Daoy (cell line): ENCODE measurements around the gene SCN2A. TPM values are rescaled to one million over a fixed set of nuclear protein-coding genes. Genes with fewer than 3 reads are reported as not detected.

ENCODE experiments used
- DNase-seq: peaks from one replicate; pipeline ENCODE4 v3.0.0-alpha.2; 2015; ENCODE audit warnings: low read depth
- total RNA-seq: library from RNA; depleted of rRNA; stranded (reverse); fragments of >200 nt; shearing (Covaris generic); gene quantifications from 2 replicates; pipeline ENCODE4 v1.2.3, GENCODE V29; 2014; rRNA removed

The SCN2A gene
- total RNA-seq = 0.51 and 0.83 TPM in 2 replicates

DNA sequence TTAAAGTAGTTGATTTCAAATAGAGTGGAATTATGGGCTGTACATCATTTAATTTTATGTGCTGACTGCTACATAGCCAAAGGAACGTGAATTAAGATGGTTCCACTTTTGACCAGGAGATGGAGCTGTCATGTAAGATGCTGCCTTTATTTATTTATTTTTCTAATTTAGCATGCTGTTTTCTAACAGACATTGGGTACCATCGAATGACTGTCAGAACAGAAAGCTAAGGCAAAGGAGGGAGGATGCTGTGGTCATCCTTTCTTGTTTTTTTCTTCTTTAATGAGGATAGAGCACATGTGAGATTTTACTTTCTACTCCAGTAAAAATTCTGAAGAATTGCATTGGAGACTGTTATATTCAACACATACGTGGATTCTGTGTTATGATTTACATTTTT lies at the start of gene SCN2A:
Gene SCN2A, plus strand, starts transcription at position 185 of the 400 bp plus-strand sequence. CDS start 56,410 bp downstream, outside the sequence.
- DNase-seq = peak; percentile 40

DNA sequence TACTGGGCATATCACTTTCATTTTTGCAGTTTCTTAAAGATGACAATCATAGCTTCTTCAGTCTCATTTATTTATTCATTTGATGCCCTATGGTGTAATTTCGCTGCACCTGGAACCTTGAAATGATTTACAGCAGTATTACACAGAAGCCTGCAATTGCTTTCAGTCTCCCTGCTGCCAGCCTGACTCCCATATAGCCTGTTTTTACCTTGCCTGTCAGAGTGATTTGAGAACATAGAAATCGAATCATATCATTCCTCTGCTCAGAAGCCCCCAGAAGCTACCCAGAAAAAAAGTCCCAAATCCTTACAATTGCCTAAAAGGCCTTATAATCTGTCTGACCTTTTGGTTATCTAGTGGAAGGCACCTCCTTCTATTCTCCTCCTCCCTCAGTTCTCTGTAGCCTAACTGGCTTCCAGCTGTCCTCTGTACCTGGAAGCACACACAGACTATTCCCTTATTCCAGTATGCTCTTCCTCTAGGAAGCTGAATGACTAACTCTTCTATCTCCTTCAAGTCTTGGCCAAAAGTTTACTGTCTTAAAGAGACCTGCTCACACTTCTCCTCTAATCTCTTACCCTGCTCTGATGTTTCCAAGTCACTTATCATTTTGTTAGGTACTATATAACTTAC lies 48.0 kb upstream of the SCN2A start:
- no peak for DNase-seq

DNA sequence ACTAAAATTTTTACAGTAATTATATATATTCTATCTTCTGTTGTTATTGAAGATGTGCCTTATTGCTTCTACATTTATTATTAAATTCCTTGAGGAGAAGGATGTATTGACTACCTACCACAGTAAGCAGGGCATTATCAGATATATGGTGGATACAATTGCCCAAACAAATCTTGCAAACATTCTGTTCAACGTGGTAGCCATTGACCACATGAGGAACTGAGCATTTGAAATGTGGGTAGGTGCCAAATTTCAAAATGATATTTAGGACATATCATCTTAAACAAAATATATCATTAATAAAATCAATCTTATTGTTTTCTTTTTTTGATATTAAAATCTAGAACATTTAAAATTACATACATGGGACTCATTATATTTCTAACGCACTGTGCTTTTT lies 46.5 kb upstream of the SCN2A start:
- no peak for DNase-seq

DNA sequence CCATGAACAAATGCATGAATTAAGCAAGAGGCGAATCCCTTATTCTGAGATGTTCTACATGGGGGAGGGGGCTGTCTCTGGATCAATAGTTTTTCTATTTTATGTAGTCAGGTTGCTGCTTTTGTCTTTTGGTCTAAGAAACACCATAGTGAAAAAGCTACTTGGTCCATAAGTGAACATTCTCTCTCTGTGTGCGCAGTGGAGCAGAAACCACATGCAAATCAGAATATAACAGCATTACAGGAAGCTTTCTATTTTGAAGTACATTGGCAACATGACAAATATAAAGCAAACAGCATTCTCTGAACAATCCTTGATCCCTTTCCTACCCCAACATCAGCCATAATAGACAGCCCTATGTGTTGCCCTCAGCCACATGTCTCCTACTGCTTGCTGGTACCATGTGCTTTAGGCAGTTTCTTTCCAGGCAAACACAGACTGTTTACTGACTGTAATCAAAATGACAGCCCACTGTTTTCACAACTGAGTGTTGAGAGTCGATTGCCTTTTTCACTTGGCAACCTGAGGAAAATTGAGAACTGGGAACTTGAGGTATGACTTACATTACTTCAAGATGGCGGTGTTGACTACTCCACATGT lies 45.9 kb upstream of the SCN2A start:
- DNase-seq = no peak

DNA sequence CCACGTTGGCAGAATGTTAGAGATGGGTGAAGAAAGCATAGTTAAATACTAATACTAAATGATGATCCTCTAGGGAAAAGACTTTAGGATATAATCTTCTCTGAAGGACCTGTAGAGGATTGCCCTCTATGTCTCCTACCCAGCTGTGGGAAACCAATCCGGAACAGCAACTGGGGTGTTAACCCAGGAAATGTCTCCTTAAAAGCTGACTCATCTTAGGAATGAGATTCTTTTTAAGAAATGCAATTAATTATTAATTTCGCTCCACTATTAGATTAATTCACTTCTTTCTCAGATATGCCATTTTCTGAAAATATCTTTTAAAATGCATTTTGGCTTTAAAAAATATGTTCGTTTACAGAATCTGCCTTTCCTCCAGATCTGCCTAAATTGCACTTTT lies 42.8 kb upstream of the SCN2A start:
- DNase-seq = no peak

DNA sequence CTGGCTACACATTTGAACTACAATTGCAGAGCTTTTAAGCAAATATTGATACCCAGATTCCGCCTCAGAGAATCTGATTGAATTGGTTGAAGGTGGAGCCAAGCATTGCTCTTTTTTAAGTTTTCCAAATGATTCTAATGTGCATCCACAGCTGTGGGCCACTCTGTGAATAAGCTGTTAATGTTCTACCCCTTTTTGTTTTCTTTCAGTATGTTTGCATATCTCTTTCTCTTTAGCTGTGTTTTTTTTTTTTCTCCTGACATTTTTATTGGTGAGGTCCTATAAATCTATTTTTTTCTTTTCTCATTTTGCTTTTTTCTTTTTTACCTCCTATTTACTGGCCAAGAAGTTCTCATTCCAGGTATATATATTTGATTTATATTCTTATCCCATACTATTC lies 41.9 kb upstream of the SCN2A start:
- DNase-seq = no peak

DNA sequence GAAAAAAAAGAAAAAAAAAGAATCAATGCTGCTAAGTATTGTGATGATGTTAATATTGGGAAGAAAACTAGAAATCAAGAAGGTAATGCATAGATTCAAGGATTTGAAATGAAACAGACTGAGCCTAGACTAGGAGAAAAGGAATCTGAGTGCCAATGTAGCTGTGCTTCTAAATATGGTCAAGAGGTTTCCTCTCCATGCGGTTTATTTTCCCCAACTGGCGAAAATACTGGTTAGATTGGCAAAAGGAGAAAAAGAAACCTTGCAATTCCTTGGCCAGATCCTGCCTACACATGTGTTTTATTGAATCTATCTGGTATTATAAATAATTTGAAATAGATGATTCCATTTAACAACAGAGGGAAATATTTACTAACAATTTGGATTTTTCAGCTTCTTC lies 41.0 kb upstream of the SCN2A start:
- no peak for DNase-seq

DNA sequence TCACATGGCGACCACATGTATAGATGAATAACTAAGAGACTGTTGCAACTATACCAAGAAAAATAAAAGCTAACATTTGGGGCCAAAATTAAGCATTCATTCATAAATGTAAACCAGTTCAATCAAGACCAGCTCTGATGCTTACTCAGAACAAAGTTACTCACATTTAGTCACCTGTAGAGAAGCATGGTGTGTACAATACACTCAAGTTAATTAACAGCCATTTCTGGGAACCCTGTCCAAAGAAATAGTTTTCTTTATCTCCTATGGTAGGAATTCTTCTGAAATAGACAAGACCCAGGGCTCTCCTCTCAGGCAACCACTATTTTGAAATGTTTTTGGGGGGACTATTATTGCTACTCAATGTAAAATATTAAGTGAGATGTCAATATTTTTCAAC lies 37.0 kb upstream of the SCN2A start:
- DNase-seq = no peak

DNA sequence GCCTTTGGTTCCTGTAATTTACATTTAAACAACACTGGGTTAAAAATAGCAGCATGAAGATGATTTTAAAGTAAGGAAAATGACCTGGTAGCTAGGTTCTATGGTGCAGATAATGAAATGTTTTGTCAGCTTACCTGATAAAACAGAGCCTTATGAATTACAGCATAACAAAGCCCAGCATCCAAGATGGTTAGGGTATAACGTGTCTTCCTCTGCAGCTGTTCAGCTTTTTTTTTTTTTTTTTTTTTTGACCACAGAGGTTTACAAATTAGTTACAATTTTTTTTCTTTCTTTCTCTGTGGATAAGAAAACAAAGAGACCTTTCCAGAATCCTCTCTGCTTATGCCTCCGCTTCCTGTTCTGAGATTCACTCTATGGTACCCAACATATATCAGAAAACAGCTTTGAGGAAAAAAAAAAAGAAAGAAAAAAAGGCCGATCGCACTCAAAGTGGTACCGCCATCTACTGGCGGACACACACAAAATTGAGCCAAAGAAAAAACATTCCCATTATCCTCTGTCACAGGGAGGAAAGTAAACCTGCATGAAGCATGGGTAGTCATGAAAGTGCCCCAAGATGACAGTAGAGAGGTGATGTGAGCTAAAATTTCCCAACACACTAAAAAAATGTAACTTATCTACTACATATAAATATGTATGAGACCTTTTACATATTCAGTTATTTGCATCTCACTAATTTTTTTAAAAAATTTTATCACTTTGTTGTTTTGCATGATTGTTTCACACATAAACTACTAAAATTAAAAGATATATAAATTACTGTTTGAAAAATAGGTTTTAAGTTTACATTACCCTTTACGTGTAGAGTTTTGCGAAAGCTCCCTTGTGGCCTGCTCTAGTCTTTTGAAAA lies 35.3 kb upstream of the SCN2A start, which contains the start of gene SCN3A:
Gene SCN3A, minus strand, starts transcription at position 362 of the 871 bp plus-strand sequence. CDS start 27,656 bp downstream, outside the sequence.
- peak; percentile 44 for DNase-seq

DNA sequence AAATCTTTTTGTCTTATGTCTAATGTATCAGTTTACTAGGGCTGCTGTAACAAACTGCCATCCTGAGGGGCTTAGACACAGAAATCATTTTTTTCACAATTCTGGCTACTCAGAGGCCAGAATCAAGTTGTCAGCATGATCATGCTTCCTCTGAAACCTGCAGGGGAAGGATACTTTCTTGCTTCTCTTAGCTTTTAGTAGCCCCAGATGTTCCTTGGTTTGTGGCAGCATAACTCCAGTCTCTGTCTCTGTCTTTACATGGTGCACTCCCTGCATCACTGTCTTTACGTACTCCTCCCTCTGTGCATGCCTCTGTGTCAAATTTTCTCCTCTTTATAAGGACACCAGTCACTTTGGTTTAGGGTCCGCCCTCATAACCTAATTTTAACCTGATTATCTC lies 33.3 kb upstream of the SCN2A start:
- no peak for DNase-seq

DNA sequence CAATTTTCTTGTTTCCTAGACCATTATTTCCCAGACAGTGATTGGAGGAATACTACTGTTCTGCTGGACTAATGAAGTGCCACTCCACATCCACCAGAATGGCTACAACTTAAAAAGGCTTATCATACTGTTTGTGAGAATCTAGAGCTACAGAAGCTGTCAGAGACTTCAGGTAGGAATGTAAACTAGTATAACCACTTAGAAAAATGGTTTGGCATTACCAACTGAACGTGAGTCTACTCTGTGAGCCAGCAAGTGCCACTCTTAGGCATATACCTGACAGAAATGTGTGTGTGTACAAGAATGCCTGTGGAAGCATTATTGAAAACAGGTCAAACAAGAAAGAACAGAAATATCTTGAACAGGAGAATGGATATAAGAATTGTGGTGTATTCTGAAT lies 31.1 kb upstream of the SCN2A start:
- no peak for DNase-seq

DNA sequence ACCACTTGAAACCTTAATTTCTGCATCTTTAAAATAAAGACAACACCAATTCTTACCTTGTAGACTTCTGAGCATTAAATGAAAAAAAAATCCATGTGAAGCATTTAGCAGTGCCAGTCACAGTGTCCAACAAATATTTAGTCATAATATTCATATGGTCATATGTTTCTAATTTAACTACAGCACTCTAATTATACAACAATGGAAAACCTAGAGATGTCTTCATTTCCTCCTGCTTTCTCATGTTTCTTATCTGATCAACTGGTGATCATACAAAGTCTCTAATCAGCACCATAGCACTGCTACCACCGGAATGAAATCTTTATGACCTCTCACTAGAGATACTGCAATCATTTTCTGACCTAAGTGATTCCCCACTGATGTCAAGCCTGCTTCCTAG lies 25.1 kb upstream of the SCN2A start:
- DNase-seq = no peak

DNA sequence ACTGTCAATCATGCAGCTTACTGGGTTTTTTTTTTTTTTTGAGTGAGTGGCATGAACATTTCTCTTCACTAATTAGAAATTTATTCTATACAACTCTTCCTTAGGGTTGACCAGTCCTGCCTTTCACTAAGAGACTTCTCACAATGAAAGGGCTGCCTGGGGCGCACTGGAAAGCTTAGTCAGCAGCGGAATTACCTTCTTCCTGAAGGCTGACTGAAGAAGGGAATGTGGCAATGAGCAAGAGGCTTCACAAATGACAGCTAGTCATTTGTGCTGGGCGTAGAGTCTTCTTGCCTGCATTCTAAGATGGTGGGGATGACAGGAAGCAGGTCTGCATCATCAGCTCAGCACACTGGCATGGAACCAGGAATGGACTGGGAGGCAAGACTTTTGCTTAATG lies 19.7 kb upstream of the SCN2A start:
- peak; percentile 22 for DNase-seq

DNA sequence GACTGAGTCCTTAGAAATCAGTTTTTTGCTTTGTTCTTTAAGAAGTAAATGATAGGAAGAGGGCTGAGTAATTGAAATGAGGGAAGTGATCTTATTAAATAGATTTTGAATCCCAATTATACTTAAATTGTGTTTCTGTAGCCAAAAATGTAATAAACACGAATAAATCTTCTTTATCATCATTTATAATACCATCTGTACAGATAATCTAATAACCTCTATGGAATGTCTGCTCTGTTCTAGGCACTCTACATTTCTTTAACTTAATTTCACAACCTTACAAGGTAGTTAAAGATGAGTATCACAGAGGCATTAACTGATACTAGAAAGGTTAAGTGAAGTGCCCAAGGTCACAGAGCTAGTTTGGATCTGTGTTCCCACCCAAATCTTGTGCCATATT lies 14.3 kb upstream of the SCN2A start:
- no peak for DNase-seq

DNA sequence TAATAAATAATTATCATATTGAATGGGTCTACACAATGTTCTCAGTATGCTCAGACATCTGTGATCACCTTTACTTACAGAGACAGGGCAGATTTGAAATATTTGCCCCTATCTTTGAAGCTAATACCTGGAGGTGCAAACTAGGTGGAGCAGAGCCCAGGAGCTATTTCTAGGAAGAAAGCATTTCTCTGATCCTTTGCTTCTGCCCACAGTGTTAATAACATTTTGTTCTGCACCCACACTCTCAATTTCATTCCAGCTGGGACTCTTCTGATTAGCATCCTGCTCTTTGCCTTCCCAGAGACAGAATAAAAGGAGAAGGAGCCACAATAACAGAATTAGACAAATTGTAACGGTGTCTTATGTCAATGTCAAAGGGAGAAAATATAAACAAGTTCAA lies 11.6 kb upstream of the SCN2A start:
- DNase-seq = no peak

DNA sequence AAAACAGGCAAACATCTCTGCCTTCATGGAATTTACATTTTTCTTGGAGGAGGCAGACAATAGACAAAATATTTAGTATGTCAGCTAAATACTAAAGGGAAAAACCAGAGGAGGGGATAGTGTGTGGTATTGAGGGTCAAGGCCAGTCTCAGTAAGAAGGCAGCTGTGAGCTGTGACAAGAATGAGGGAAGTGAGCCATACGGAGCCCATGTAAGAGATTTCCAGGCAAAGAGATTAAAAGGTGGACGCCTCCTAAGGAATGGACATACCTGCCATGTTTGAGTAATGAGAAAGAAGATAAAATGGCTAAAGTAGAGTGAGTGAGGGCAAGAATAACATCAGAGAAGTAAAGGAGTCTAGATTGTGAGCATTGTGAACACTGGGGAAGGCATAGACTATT lies 2.2 kb upstream of the SCN2A start:
- no peak for DNase-seq

DNA sequence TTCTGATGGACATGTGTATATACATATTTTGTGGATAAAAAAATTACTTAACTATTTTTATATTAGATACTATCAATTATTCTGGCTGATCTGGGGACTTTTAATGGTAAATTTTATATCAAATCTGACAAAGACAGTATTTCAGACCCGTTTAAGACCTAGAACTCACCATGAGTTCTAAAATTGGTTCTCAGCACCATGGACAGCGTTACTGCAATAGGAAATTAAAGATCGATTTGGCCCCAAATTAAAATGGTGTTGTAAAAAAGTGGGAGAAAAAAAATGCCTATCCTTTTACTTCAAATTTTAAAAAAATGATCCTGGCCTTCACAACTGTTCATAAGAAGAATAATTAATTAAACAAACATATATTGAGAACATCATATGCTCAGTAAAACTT lies 919 bp upstream of the SCN2A start:
- DNase-seq = no peak

DNA sequence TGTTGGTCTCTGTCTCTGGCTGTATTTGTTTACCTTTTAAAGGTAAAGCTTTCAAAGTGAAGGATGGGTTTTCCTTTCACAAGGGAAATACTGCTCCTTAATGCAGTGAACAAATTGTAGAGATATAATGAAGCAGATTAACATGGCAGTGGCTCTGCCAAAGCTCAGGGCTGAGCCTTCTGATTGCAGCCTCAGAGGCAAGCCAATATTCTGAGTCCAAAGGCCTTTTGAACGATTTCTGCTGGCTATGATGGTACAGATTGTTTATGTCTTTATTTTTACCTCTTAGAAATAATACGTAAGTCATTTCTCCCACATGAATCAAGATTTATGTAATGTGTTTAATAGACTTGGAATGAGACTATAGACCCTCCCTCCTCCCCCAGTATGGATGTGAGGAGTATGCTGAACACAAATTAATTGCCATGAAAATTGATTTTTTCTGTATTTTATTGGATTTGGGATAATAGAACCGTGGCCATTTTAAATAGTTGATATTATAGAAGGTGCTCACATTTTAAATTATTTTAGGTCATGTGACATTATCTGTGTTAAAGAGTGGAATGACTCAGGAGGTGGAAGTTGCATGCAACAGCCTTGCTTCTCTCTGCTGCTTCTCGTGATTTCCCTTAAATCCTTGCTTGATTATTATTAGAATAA lies 772 bp downstream of the SCN2A start:
- no peak for DNase-seq

DNA sequence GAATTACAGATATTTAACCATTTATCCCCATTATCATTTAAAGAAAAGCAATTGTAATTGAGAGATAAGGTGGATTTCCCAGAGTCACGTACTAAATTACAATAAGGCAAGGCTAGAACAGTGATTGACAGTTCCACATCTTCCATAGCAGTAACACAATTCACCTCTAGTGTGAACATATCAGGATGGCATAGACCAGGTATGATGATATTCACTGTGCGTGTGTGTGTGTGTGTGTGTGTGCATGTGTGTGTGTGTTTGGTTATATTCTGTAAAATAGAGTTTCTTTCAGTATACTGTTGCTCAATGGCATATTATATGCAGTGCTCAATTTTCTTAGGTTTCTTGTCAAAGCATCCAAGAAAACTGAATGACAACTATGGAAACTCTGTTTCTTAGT lies 1.7 kb downstream of the SCN2A start:
- DNase-seq = no peak

DNA sequence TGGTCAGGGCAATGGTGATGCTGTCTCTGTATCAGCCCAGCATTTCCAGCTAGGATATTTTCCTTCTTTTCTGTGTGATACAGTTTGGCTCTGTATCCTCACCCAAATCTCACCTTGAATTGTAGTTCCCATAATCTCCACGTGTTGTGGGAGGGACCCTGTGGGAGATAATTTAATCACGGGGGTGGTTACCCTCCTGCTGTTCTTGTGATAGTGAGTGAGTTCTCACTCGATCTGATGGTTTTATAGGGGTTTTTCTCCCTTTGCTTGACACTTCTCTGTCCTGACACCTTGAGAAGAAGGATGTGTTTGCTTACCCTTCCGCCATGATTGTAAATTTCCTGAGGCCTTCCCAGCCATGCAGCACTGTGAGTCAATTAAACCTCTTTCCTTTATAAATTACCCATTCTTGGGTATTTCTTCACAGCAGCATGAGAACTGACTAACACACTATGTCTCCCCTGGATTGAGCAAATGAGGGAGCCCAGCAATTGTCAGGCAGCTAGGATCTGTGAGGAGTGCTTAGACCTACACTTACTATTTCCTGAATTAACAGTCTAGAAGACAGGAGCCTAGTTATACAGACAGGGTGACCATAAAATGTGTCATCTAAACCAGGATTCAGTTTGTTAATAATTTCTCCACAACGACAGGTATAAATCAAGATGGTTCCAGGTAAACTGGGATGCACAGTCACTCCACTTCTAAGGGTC lies 6.0 kb downstream of the SCN2A start:
- no peak for DNase-seq

DNA sequence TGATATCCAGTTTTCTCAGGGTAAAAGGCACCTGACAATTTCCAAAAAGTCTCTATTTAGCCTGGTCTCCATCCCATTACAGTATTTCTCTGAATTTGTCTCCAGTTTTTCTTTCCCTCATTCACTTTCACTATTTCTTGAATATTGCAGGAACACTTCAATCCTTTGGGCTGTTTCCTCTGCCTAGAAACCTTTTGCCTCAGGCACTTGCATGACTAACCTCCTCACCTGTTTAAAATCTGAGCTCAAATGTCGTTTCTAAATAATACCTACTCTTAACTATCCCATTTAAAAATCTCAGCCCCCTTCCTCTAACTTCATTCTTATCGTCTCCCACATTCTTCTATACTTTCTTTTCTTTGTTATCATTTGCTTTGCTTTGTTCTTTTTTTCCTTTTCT lies 9.0 kb downstream of the SCN2A start:
- no peak for DNase-seq

DNA sequence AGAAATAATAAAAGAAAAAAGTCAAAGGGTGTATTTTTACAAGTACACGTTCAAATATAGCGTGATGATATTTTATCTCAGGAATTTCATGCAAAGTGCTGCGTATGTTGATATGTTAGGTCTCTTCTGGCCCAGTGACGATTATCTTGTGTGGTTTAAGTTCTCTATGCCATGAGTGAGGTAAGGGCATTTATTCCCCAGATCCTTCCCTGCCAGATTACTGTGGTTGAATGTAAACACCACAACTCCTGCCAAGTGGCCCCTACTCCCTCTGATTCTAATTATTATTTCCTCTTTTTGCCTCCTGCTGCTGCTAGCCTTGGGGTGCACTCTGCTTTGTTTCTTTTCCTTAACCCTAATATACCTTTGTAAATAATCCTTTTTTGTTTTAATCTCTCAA lies 12.2 kb downstream of the SCN2A start:
- DNase-seq = peak; percentile 63
